ENCODE data around the gene KLHL10. TPM values are rescaled to one million over a fixed set of nuclear protein-coding genes. Genes with fewer than 3 reads are reported as not detected.
A peak's percentile ranks its signal among the peaks of the same experiment; 100 is the strongest.

KLHL10 gene
- total RNA-seq, 1 donor from 2014 or later, result not detected

- no peak overlapping the region for H3K27ac ChIP-seq
- intact Hi-C loops (cut with DNase I), result no loop called here
- TF ChIP-seq, protein P1, sequence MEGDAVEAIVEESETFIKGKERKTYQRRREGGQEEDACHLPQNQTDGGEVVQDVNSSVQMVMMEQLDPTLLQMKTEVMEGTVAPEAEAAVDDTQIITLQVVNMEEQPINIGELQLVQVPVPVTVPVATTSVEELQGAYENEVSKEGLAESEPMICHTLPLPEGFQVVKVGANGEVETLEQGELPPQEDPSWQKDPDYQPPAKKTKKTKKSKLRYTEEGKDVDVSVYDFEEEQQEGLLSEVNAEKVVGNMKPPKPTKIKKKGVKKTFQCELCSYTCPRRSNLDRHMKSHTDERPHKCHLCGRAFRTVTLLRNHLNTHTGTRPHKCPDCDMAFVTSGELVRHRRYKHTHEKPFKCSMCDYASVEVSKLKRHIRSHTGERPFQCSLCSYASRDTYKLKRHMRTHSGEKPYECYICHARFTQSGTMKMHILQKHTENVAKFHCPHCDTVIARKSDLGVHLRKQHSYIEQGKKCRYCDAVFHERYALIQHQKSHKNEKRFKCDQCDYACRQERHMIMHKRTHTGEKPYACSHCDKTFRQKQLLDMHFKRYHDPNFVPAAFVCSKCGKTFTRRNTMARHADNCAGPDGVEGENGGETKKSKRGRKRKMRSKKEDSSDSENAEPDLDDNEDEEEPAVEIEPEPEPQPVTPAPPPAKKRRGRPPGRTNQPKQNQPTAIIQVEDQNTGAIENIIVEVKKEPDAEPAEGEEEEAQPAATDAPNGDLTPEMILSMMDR (IDR thresholded peaks at IDR 0.05), result no peak
- H3K4me1 ChIP-seq, result peaks cover 4 to 17% of the 10 kb centered on the region in 2 donors
- H3K36me3 ChIP-seq, result no peaks in the 10 kb centered on the region
- H3K27me3 ChIP-seq, result no peaks in the 10 kb centered on the region
- H3K4me3 ChIP-seq, result no peak overlapping the region
- no peak for DNase-seq (ENCODE audit: low spot score in 2 of 2)
- no peaks in the 10 kb centered on the region for H3K9me3 ChIP-seq
These were observed 41.3 kb upstream of the KLHL10 start for GRCh38 chr17:41796121-41796895.

GRCh38 chr17:41797377-41797776, 40.2 kb upstream of the KLHL10 start:
- H3K27ac ChIP-seq, result no peak overlapping the region
- peaks cover 4 to 18% of the 10 kb centered on the region in 2 donors for H3K4me1 ChIP-seq
- H3K9me3 ChIP-seq, result no peaks in the 10 kb centered on the region
- H3K27me3 ChIP-seq, result no peaks in the 10 kb centered on the region
- H3K4me3 ChIP-seq, result no peak overlapping the region
- TF ChIP-seq, protein P1 (IDR thresholded peaks at IDR 0.05), result no peak
- intact Hi-C loops (cut with DNase I), result no loop called here
- no peaks in the 10 kb centered on the region for H3K36me3 ChIP-seq
- DNase-seq (ENCODE audit: low spot score in 2 of 2), result no peak

DNA sequence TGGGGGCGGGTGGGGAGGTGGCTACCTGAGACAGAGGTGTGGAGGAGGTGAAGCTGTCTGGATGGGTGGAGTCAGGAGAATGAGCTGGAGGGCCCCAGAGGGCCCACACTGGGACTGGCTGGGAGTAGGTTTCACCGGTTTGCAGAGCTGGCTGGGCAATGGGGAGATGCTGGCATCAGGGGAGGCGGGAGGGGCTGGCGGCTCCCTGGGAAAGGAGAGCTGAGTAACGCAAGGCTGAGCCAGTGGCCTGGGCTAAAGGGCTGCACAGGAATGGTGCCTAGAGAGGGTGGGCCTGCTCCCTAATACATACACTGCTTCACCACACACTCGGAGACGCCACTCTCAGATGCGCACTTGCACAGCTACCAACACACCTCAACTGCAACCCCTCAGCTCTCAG, 38.3 kb upstream of the KLHL10 start:
- DNase-seq (ENCODE audit: low spot score in 2 of 2), result no peak
- Histone ChIP-seq H3K27me3 (no peaks in the 10 kb centered on the region), H3K36me3 (no peaks in the 10 kb centered on the region), H3K4me1 (peaks cover 0 to 5% of the 10 kb centered on the region in 2 donors), H3K27ac (no peak overlapping the region), H3K9me3 (no peaks in the 10 kb centered on the region), H3K4me3 (no peak overlapping the region)
- intact Hi-C loops (cut with DNase I), result no loop called here
- TF ChIP-seq, protein P1 (IDR thresholded peaks at IDR 0.05), result no peak

GRCh38 chr17:41800601-41801373, 36.8 kb upstream of the KLHL10 start:
- no peak for DNase-seq (ENCODE audit: low spot score in 2 of 2)
- Histone ChIP-seq H3K4me3 (peak overlapping the region in 1 of 2 donors; percentile 17), H3K27ac (no peak overlapping the region), H3K4me1 (peaks cover 0 to 5% of the 10 kb centered on the region in 2 donors), H3K9me3 (no peaks in the 10 kb centered on the region), H3K36me3 (no peaks in the 10 kb centered on the region), H3K27me3 (no peaks in the 10 kb centered on the region)
- TF ChIP-seq, protein P1 (IDR thresholded peaks at IDR 0.05), result no peak
- intact Hi-C loops (cut with DNase I), result loop anchor here (1.0 to 2.0 kb wide), 2 partner anchors 28 to 62 kb away; no protein-coding TSS in a partner anchor

DNA sequence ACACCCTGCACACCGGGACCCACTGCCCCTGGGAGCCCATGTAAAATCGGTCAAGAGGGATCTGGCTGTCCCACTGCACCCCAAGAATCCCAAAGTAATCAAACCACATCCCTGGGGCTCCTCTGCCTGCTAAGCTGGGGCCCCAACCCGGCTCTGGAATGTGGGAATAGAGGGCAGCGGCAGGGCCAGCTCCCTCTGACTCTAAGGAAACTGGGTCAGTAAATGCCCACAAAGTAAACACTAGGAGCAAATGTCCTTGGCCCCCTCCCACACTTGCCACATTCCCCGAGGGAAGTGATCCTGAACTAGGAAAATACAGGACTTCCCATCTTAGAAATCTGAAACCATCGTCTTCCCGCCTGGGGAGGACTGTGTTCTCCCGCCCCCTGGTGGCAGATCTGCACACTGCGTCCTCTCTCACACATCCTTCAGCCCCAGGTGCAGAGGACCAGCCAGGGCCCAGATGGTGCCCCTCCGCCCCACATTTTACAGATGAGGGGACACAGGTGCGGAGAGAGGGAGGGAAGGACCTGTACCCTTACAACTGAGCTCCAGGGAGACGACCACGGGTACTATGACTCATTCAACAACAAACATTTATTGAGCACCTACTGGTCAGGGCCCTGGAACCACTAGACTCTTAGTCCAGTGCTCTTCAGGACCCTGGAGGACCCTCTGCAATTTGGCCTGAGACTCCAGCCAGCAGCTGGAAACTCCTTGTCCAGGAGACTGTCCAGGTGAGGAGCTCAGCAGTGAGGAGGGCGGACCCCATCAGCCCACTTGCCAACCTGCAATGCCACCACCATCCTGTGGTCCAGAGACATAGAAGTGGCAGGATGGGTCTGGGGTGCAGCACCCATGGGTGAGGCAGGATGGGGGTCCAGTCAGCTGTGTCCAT, 36.0 kb upstream of the KLHL10 start:
- H3K4me1 ChIP-seq, result peaks cover 0 to 5% of the 10 kb centered on the region in 2 donors
- no peaks in the 10 kb centered on the region for H3K36me3 ChIP-seq
- no peaks in the 10 kb centered on the region for H3K9me3 ChIP-seq
- no peak overlapping the region for H3K27ac ChIP-seq
- TF ChIP-seq, protein P1 (IDR thresholded peaks at IDR 0.05), result peak; percentile 93 to 97 (median 95)
- H3K27me3 ChIP-seq, result no peaks in the 10 kb centered on the region
- intact Hi-C loops (cut with DNase I), result loop anchor here (1.0 to 2.0 kb wide), 2 partner anchors 29 to 63 kb away; no protein-coding TSS in a partner anchor
- H3K4me3 ChIP-seq, result peak overlapping the region in 1 of 2 donors; percentile 17
- peak; percentile 34 to 89 for DNase-seq (ENCODE audit: low spot score in 2 of 2)

Measured in ascending aorta (tissue), 2 donors.